ENCODE measurements around the gene CRIP1.

Gene CRIP1

DNA sequence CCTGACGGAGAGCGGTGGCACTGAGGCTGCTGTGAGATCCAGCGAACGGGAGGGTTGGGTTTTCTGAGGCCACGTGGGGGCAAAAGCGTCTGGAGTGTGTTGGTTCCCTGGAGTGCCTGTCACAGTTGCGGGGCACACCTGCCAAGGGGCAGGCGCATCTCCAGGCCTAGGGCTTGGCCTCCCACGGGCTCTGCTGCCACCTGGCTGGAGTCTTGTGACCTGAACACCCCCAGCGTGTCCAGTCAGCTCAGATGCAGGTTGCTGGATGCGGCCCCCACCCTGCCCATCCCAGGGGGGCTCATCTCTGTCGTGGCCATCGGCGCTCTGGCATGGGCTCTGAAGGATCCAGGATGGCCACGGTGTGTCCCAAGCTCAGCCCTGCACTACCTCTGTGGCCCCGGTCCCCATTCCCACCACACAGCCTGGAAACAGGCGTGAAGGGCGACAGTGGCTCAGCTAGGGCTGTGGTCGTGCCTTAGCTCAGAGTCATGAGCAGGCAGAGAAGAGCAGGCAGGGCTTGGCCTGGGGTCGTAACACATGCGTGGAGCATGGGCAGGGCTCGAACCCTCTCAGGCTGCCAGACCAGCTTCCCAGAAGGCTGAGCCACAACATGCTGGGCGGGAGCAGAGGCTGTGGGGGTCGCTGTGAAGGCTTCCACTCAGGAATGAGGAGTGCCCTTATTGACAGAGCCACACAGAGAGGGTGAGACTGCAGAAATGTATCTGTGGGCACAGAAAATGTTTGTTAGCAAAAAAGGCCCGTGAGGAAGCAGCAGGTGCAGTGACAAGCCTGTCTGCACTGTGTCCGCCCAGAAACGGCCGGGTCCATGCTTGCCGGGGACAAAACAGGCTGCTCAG lies 35.6 kb upstream of the CRIP1 start:
- DNase-seq (ENCODE audit: low read depth): no peak

DNA sequence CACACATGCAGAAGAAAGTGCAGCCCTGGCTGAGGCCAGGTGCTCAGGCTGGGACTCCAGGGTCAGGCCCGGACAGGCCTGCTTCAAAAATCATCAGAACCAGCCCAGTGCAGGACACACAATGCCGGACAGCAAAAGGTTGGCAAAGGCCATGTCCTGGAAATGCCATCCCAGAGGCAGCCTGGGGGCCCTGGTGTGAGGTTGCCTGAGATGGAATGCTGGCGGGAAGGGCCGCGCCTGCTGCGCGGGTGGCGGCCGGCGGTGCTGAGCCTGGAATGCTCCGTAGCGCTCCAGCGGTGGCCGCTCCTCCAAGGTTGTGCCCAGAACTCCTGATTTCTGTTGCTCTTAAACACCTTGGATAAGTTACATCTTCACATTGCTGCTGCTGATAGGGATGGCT lies 33.7 kb upstream of the CRIP1 start:
- no peak for DNase-seq (ENCODE audit: low read depth)

DNA sequence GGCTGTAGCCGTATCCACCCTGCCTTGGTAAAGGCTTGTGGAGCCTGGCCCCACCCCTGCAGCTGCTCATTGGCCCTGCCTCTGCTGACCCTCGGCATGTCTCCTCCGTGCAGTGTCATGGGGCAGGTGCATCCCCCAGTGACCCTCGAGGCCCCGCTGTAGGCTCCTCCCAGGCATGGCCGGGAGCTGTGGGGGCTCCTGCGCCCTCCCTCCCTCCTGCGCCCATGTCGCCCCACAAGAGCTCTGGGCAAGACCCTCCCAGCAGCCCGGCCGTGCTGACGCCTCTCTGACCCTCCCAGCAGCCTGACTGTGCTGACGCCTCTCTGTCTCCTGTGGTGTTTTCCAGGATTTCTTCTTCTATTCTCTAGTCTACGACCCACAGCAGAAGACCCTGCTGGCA lies 32.8 kb upstream of the CRIP1 start:
- no peak for DNase-seq (ENCODE audit: low read depth)

DNA sequence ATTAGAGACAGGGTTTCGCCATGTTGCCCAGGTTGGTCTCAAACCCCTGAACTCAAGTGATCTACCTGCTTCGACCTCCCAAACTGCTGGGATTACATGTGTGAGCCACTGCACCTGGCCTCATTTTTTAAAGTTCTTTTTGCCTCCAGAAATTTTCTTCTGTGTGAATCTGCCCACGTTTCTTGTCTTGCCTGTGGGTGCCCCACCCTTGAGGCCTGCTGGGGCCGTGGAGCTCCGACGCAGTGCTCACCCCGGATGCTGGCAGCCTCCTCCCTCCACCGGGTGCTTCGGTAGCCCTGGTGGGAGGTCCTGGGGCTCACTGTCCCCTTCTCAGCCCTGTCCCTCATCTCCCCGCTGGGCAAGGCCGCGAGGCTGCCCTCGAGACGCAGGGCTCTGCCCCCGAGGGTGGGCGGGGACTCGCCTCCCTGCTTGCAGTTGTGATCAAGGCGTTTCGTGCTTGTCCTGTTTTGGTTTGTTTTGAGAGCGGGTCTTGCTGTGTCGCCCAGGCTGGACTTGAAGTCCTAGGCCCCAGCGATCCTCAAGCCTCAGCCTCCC lies 31.5 kb upstream of the CRIP1 start:
- DNase-seq (ENCODE audit: low read depth): no peak

DNA sequence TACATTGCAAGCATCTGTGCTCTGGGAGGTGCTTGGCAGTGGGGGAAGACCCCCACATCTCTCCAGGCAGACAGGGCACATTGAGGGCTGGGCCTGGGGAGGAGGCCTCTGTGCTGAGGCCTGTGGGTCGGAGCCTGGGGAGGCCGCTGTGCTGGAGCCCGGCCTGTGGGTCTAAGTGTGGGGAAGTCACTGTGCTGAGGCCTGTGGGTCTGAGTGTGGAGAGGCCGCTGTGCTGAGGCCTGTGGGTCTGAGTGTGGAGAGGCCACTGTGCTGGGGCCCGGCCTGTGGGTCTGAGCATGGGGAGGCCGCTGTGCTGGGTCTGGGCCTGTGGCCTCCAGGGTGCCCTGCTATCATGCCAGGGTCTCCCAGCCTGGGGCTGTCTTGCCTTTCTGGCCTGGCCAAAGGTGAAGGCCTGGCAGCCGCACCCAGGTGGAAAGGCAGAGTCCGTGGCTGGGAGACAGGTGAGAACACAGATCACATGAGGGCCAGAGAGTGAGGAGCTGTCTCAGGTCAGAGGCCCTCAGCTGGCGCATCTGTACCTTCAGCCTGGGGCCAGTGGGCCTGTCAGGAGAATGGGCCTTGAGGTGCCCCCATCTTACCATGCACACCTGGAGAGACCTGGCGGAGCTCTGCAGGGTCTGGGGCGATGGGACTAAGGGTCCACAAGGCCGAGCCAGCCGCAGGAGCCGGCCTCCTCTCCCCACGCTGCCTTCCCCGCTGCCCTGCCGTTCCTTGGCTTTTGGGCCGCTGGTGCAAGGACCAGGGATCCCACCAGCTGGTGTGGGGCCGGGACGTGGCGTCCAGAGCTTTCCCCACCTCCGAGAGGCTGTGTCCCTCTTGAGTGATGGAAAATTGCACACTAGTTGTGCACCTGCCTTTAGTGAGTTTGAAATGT lies 30.7 kb upstream of the CRIP1 start:
- DNase-seq (ENCODE audit: low read depth): no peak

DNA sequence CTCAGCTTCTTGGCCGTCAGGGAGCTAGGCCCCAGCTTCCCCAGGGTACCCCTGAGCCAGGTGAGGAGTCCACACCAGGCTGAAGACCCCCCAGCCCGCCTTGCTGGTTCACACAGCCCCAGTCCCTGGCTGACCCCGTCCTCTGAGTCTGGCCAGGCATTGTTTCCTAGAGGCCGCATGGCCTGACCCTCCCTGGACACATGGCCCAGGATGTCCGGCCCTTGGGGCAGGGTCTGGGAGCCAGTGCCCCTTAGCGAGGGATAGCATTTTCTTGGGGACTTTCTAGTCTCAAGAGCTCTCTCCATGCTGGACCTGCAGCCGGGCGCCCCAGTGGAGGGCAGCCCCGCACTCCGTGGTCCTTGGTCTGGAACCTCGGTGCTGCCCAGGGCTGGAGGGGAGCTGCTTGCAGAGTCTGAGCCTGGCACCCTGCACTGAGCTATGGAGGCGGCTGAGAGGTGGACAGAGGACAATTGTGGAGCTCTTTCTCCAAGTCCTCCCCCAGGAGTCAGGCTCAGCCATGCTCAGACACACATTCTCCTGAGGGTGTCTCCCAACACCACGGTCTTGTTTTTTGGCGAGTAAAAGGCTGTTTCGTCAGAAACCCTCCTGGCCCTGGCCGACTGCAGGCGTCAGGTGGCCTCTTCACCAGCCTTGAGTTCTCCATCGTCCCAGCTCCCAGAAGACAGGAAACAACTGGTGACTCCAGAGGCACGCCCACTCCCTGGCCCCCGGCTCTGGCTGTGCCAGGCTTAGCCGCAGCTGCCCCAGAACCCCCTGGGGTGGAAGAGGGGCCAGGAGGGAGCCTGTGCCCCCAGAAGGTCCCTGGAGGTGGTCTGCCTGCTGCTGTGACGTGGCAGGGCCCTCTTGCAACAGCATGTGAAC lies 29.7 kb upstream of the CRIP1 start:
- DNase-seq (ENCODE audit: low read depth): no peak

DNA sequence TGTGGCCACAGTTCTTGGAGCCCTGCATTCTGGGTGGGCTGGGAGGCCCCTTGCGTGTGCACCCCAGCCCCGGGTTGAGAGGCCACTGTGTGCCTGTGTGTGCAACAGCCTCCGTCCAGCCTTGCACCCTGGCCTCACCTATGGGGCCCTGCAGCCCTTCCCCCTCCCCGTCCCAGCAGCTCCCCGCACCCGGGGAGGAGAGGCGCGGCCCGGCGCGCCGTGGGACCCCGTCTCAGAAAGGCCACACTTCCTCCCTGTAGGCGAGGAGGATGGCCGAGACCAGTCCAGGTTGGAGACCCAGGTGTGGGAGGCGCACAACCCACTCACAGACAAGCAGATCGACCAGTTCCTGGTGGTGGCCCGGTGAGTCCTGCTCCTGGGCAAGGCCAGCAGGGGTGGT lies 28.7 kb upstream of the CRIP1 start:
- DNase-seq (ENCODE audit: low read depth): no peak

DNA sequence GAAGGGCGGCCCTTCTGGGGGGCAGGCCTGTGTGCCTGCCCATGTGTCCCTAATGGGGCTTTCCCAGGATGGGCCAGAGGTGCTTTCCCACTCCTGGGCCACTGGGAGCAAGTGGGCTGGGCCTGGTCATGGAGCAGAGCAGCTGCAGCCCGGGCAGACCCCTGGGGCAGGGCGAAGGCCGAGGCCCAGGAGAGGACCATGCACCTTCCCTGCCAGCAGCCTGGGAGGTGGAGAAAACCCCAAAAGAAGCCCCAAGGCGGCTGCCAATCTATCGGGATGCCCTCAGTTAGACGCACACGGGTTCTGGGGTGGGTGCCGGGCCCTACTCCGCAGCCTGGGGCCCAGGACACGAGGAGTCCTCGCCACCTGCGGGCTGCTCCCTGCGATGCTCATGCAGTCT lies 28.1 kb upstream of the CRIP1 start:
- DNase-seq (ENCODE audit: low read depth): no peak

DNA sequence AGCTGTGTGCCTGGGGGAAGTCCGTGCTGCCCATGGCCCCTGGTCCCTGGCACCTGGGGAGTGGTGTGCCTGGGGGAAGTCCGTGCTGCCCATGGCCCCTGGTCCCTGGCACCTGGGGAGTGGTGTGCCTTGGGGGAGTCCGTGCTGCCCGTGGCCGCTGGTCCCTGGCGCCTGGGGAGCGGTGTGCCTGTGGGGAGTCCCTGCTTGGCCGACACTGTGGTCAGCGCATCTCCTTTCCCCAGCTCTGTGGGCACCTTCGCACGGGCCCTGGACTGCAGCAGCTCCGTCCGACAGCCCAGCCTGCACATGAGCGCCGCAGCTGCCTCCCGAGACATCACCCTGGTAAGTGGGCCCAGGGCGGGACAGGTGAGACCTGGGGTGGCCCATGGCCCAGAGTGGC lies 26.6 kb upstream of the CRIP1 start:
- no peak for DNase-seq (ENCODE audit: low read depth)

DNA sequence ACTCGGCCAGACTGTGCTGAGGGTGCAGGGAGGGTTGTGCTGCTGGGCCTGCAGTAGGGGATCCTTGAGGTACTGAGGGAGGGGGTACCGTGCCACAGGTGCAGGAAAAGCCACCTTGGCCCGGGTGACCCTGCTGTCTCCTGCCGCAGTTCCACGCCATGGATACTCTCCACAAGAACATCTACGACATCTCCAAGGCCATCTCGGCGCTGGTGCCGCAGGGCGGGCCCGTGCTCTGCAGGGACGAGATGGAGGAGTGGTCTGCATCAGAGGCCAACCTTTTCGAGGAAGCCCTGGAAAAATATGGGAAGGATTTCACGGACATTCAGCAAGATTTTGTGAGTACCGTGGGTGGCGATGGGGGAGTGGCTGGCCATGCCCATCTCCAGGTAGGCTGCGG lies 26.1 kb upstream of the CRIP1 start:
- no peak for DNase-seq (ENCODE audit: low read depth)

DNA sequence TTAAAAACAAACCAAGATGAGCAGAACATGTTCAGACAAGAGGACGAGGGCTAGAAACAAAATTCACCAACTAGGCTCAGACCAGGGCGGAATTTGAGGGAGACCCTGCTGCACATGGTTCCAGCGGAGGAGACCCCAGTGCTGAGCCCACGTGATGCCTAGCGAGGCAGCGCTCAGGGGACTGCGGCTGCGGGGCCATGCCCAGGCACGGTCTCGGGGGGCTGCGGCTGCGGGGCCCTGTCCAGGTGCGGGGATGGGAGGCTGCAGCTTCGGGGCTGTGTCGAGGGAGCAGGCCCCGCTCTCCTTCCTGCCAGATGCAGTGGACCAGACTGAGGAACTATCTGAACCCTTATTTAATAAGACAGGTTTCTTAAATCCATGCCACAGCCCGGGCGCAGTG lies 24.8 kb upstream of the CRIP1 start:
- DNase-seq (ENCODE audit: low read depth): no peak

DNA sequence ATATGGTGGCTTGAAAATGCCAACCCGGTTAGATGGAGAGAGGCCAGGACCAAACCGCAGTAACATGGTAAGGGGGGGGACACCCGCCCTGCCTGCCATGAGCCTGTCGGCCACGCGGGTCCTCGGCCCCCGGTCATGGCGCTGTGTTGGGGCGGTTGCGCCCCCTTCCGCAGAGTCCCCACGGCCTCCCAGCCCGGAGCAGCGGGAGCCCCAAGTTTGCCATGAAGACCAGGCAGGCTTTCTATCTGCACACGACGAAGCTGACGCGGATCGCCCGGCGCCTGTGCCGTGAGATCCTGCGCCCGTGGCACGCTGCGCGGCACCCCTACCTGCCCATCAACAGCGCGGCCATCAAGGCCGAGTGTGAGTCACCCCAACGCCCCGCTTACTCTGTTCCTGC lies 22.2 kb upstream of the CRIP1 start:
- DNase-seq (ENCODE audit: low read depth): no peak

DNA sequence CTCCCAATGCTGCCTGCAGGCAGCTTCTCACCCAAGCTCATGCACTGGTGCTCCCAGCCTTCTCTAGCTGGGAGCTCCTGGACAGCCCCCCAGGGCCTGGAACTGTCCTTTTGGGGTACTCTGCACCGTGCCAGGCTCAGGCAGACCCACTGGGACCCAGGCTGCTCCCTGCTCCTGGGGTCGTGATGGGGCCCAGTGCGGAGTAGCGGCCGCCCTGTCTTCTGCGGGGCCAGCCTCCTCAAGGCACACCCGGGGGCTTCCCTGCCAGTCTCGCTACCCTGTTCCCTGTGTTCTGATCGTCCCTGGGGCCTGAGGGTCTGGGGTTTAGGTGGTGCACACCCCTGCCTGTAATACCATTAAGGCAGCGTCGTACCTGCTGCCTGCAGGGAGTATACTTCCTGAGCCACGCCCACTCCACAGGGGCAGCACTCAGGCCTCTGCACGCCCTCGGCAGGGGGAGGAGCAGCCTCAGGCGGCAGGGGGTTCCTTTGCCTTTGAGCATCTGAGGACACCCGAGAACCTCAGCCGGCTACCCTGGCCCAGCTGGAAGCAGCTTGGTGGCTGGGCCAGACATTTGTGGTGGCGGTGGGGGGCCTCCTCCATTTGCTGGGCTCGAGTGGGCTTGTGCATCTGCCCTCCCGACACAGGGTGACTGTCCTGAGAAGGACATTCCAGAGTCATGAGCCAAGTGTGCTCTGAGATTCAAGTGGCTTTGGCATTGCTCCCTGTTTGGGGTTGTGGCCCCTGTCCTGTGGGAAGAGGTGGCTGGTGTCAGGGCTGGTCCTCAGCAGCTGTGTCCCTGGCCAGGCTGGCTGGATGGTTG lies 21.3 kb upstream of the CRIP1 start:
- DNase-seq (ENCODE audit: low read depth): no peak

DNA sequence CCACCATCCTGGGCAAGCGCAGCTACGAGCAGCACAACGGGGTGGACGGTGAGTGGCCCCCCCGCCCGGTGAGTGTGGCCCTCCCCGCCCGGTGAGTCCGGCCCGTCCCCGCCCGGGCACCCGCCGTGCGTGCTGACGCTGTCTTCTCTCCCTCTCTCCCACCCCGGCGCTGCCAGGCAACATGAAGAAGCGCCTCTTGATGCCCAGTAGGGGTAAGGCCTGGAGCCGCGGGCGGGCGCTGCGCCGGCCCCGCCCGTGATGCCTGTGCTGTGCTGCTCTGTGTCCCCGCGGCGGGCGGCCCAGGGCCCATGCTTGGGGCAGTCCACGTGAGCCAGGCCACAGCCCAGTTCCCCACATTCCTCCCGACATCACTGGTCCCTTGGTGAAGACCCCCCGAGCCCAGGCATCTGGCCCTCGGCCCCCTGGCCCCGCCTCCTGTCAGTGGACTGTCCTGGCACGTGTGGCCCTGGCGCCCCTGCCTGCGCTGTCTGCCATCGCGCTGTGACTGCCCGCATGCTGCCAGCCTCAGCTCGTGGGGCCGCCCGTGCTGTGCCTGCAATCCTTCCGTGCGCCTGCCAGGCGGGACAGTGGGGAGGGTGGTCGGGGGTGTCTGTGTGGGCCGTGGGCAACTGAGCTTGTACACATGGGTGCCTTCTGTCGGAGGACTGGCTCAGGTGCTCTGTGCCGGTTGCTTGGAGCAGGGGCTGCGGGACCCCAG lies 20.0 kb upstream of the CRIP1 start:
- no peak for DNase-seq (ENCODE audit: low read depth)

DNA sequence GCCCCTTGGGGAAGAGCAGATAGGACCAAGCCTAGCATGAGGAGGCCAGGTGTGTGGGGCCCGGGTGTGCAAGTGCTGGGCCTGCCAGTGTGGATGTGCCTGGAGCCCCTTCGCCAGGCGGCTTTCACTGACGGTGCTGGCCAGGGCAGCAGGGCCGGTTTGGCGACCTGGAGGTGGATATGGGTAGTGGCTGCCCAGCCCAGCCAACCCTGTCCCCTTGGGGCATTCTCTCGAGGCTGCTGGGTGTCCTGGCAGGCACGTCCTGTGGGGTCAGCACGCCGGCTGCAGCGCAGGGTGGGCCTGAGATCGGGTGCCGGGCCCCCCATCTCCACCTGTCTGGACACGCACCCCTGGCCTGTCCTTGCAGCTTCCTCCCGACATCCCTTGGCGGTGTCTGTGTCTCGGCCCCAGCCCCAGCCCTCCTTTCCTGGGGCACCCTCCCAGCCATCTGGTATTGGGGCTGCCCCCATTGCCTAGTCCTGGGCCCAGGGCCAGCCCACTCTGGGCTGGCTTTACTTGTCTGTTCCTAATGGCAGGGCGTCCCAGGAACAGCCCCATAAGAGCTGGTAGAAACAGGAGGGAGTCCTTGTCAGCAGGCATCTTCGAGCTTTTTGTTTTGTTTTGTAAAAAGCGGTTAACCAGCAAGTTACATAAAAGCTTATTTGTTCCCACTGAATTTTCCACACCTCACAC lies 19.3 kb upstream of the CRIP1 start:
- DNase-seq (ENCODE audit: low read depth): no peak

DNA sequence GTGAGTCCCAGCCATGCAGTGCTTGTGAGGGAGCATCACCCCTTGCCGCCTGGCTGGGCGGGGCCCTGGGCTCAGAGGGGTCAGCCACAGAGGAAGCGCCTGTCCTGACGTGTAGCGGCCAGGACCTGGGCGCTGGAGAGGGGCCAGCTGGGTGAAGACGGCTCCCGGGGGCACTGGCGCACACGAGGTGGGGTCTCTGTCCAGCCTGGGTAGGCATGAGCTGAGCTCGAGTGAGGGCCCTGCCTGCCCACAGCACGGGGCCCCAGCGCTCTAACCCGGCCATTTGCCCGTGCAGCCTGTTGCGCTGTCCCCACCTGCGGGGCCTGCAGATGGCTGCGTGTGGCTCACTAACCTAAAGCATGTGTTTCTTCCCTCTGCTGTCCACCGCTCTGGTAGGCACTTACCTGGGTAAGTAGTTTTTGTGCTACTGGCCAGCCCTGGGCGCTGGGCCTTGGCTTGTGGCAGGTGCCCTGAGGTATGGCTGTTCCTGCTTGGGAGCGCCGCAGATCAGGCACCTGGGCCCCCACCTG lies 18.7 kb upstream of the CRIP1 start:
- DNase-seq (ENCODE audit: low read depth): no peak

DNA sequence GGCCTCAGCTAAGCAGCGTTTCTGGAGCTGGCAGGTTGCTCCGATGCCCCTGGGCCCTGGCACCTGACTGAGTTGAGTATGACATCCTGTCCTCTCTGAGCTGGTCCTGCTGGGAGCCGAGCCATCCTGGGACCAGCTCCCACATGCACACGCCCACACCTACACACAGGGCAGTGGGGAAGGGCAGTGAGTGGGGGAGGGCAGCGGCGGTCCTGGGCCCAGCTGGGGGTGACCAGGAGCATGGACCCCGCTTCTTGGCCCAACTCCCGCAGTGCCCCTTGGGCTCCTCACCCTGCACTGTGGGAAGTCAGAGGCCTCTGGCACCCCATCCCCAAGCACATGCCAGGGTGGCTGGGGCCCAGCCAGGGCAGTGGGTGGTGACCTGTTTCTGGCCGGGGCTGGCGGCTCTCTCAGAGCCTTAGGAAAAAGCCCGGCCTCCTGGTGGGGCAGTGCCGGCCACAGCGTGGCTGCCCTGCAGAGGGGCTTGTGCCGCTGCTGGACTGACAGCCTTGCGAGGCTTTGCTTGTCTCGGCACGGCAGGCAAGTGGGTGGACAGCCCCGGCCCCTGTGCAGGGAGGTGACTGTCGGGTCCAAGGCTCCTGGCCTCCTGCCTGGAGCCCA lies 18.0 kb upstream of the CRIP1 start:
- DNase-seq (ENCODE audit: low read depth): no peak

DNA sequence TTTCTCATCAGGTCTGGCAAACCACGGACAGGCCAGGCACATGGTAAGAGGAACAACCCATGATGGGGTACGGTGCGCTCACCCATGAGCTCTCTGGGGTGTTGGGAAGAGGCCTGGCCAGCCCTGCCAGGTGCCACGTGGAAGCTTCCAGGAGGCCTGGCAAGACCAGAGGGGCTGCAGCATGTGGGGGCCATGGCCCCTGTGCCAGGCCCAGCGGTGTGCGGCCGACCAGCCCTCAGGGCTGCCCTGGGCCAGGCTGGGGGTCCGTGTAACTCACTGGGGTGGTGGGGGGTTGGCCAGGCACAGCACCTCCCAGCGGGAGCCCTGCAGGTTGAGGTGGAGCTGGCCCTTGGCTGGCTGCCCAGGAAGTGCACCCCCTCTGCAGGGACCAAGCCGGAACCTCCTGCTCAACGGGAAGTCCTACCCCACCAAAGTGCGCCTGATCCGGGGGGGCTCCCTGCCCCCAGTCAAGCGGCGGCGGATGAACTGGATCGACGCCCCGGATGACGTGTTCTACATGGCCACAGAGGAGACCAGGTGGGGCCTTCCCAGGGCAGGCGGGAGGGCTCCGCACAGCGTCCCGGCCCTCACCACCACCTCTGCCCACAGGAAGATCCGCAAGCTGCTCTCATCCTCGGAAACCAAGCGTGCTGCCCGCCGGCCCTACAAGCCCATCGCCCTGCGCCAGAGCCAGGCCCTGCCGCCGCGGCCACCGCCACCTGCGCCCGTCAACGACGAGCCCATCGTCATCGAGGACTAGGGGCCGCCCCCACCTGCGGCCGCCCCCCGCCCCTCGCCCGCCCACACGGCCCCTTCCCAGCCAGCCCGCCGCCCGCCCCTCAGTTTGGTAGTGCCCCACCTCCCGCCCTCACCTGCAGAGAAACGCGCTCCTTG lies 17.0 kb upstream of the CRIP1 start:
- DNase-seq (ENCODE audit: low read depth): no peak
